Cardiac muscle cell (in vitro differentiated cells and primary cell): Measurements from ENCODE around the gene STK10. TPM values are rescaled to one million over a fixed set of nuclear protein-coding genes. Genes with fewer than 3 reads are reported as not detected.

Source experiments
- DNase-seq, 2 donors: peaks; one replicate each; pipeline versions ENCODE4 v3.0.0 to v3.0.0-alpha.2; 2010 to 2017; ENCODE audit warnings: low read depth in 1 of 2, low spot score in 1 of 2
- H3K27ac ChIP-seq: fragments of 200-600 bp; sonication (generic); 2 replicates; pipeline ENCODE4 v1.5.1; 2016
- H3K27me3 ChIP-seq: fragments of 200-600 bp; sonication (generic); 2 replicates; pipeline ENCODE4 v1.6.0; 2016; ENCODE audit warnings: control low read depth
- H3K36me3 ChIP-seq: fragments of 200-600 bp; sonication (generic); 2 replicates; pipeline ENCODE4 v1.5.1; 2016; ENCODE audit warnings: control low read depth
- H3K4me1 ChIP-seq: fragments of 200-600 bp; sonication (generic); 2 replicates; pipeline ENCODE4 v1.8.1; 2017; ENCODE audit warnings: low read depth, mild to moderate bottlenecking, mixed run types
- H3K4me3 ChIP-seq: fragments of 200-600 bp; sonication (generic); 2 replicates; pipeline ENCODE4 v1.5.1; 2016; ENCODE audit warnings: mild to moderate bottlenecking
- H3K9me3 ChIP-seq: fragments of 200-600 bp; sonication (generic); 2 replicates; pipeline ENCODE4 v1.5.1; 2017; ENCODE audit warnings: low read depth, mild to moderate bottlenecking, control low read depth
- polyA plus RNA-seq: library from polyadenylated mRNA; unstranded; fragments of >200 nt; fragmentation: Nextera tagmentation; extraction: Ambion mirVana; gene quantifications from 2 replicates; pipeline ENCODE4 v1.2.1, GENCODE V29; 2016
- total RNA-seq: library from RNA; depleted of rRNA; stranded (reverse); fragments of >200 nt; gene quantifications from 2 replicates; pipeline ENCODE4 v1.2.3, GENCODE V29; 2016
- TF ChIP-seq, protein P1 (sequence below): IDR thresholded peaks from 2 replicates; pipeline ENCODE4 v1.5.1; 2012; ENCODE audit warnings: low read depth, mild to moderate bottlenecking, low read length

The STK10 gene
- total and polyA plus RNA-seq, 2 experiments from 2014 or later: 10.8 to 16.4 TPM

DNA sequence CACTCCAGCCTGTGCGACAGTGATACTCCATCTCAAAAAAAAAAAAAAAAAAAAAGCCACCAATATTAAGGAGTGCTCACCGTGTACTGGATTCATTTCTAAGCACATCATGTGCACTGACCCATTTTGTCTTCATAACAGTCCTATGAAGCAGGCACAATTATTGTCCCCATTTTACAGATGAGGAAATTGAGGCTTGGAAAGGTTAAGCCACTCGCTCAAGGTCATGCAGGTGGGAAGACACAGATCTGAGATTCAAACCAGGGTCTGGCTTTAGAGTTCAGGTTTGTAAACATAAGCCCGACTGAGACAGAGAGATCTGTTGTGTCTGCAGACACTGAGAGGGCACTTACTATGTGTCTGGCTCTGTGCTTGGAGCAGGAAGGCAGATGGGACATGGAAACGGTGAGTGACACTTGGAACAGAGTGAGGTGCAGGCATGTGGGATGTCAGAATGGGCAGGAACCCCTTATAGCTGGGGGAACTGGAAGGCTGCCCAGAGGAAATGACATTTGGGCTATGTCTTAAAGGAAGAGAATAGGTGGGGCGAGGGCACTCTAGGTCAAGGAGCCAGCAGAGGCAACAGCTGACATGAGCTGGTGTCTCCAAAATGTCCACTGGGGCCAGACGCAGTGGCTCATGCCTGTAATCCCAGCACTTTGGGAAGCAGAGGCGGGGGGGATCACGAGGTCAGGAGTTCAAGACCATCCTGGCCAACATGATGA, 69.9 kb downstream of the STK10 start:
- no peak for DNase-seq

DNA sequence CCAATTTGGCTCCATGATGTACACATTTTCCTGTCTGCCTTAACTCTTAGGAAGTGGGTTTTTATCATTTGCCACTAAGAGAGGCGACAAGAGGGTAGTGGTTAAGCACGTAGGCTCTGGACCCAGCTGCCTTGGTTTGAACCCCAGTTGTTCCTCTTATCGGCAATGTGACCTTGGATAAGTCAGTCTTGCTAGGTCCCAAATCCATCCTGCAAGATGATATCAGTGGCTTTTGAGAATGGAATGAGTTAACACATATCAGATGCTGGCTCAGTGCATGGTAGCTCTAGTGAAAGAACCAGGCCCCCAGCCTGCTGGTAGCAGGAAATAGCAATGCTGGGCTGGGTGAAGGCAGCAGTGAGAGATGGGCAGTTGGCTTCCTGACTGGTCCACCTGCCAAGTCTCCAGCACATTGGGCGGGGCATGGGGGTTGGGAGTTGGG, 72.5 kb downstream of the STK10 start:
- no peaks in the 10 kb centered on the region for H3K27me3 ChIP-seq
- peaks cover 15% of the 10 kb centered on the region for H3K4me1 ChIP-seq
- TF ChIP-seq, protein P1, sequence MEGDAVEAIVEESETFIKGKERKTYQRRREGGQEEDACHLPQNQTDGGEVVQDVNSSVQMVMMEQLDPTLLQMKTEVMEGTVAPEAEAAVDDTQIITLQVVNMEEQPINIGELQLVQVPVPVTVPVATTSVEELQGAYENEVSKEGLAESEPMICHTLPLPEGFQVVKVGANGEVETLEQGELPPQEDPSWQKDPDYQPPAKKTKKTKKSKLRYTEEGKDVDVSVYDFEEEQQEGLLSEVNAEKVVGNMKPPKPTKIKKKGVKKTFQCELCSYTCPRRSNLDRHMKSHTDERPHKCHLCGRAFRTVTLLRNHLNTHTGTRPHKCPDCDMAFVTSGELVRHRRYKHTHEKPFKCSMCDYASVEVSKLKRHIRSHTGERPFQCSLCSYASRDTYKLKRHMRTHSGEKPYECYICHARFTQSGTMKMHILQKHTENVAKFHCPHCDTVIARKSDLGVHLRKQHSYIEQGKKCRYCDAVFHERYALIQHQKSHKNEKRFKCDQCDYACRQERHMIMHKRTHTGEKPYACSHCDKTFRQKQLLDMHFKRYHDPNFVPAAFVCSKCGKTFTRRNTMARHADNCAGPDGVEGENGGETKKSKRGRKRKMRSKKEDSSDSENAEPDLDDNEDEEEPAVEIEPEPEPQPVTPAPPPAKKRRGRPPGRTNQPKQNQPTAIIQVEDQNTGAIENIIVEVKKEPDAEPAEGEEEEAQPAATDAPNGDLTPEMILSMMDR: no peak
- no peaks in the 10 kb centered on the region for H3K9me3 ChIP-seq
- no peak overlapping the region for H3K27ac ChIP-seq
- no peak for DNase-seq
- H3K4me3 ChIP-seq: no peak overlapping the region
- H3K36me3 ChIP-seq: no peaks in the 10 kb centered on the region

More for the DNA sequence above, 69.9 kb downstream of the STK10 start:
- Histone ChIP-seq H3K9me3 (no peaks in the 10 kb centered on the region), H3K27ac (no peak overlapping the region), H3K4me1 (no peaks in the 10 kb centered on the region), H3K27me3 (no peaks in the 10 kb centered on the region), H3K36me3 (no peaks in the 10 kb centered on the region), H3K4me3 (no peak overlapping the region)
- TF ChIP-seq, protein P1: no peak

DNA sequence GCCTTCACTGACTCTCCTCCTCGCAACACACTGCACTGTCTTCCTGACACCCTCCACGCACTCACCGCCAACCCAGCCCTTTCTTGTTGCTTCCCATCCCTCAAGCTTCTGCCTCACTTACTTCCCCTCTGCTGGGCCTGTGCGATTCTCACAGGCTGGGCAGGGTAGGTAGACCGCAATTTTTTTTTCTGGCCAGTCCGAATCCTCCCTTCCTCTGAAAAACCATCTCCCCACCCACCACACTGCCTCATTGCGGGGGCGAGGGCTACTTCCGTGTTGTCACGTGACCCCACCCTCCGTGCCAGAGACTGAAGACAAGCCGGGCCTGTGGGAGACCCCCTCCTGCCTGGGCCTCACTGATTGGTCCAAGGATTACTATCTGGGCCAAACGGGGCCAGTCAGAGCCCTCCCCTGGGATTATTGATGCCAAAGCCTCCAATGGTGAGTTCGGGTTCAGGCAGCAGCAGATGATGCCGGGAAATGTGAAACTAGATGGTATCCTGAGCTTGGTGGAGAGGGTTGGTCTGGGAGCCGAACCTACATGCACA, 73.1 kb downstream of the STK10 start:
- TF ChIP-seq, protein P1: no peak
- no peak overlapping the region for H3K27ac ChIP-seq
- DNase-seq: no peak
- no peaks in the 10 kb centered on the region for H3K27me3 ChIP-seq
- no peaks in the 10 kb centered on the region for H3K9me3 ChIP-seq
- H3K36me3 ChIP-seq: no peaks in the 10 kb centered on the region
- H3K4me1 ChIP-seq: peaks cover 15% of the 10 kb centered on the region
- no peak overlapping the region for H3K4me3 ChIP-seq

DNA sequence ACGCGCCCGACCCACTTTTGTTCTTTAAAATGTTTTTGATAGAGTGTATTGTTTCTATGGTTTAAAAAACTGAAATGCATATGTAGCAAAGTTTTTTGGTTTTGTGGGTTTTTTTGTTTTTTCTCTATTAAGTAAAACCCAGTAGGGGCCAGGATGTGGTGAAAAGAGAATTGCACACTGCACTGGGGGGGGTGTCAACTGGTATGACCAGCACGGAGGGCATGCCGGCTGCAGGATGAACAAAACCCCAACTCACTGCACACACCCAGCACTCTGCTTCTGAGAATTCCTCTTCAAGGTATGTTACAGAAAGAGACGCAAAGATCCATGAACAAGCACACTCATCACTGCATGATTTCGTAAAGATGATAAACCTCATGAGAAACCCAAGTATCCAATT, 75.0 kb downstream of the STK10 start:
- H3K4me1 ChIP-seq: peaks cover 15% of the 10 kb centered on the region
- TF ChIP-seq, protein P1: no peak
- no peak for DNase-seq

DNA sequence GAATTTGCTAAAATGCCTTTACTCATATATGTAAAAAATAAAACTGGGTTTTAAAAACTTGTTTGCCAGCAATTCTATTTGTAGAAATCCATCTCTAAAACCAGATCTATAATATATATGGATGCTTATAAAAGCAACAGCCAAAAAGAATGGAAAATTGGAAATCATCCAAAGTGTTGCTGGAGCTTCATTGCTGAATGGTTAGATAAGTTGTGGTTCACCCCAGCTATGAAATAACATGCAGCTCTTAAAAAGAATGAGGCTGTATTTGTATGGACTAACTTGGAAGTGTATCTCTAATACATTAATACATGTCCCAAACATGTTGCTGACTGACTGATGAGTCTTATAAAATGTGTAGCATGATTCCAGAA, 76.2 kb downstream of the STK10 start:
- Histone ChIP-seq H3K36me3 (no peaks in the 10 kb centered on the region), H3K27ac (no peak overlapping the region), H3K27me3 (no peaks in the 10 kb centered on the region), H3K4me1 (peaks cover 15% of the 10 kb centered on the region), H3K4me3 (no peak overlapping the region), H3K9me3 (no peaks in the 10 kb centered on the region)
- peak in 1 of 2 donors; percentile 91 for DNase-seq
- TF ChIP-seq, protein P1: no peak

More for the DNA sequence above, 75.0 kb downstream of the STK10 start:
- Histone ChIP-seq H3K27me3 (no peaks in the 10 kb centered on the region), H3K36me3 (no peaks in the 10 kb centered on the region), H3K9me3 (no peaks in the 10 kb centered on the region), H3K4me3 (no peak overlapping the region), H3K27ac (no peak overlapping the region)
